Iris pigment epithelial cell (primary cell): ENCODE results near the gene ECT2L.
A peak's percentile ranks its signal among the peaks of the same experiment; 100 is the strongest.

Experiments used
- DNase-seq: peaks from one replicate; pipeline ENCODE4 v3.0.0-alpha.2; 2011; ENCODE audit warnings: low read depth

Gene ECT2L, protein sequence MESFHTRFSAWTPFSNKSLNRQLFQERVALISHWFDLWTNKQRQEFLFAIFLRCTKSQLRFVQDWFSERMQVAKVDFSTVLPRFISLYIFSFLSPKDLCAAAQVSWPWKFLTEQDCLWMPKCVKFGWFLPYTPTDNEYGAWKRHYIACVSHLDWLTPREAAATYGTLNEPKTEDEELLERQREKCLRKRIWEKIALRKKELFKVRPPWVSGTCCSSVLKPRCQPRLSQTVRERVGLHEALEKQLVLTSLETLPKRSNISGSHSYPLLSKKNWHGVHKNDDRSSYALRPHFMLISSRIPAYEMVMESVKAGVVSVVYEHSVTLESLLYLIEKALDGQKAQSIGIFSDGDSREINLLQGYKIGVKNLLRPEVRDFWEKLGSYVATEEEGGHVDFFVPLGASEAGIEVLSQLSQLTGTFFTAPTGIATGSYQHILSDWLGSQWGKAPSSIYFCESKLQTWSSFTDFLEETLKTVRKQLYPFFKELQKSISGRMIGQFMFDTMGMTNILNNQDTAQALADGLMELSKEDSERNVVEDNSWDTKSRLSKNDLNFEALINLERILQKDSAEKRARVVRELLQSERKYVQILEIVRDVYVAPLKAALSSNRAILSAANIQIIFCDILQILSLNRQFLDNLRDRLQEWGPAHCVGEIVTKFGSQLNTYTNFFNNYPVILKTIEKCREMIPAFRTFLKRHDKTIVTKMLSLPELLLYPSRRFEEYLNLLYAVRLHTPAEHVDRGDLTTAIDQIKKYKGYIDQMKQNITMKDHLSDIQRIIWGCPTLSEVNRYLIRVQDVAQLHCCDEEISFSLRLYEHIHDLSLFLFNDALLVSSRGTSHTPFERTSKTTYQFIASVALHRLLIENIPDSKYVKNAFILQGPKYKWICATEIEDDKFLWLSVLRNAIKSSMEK

DNA sequence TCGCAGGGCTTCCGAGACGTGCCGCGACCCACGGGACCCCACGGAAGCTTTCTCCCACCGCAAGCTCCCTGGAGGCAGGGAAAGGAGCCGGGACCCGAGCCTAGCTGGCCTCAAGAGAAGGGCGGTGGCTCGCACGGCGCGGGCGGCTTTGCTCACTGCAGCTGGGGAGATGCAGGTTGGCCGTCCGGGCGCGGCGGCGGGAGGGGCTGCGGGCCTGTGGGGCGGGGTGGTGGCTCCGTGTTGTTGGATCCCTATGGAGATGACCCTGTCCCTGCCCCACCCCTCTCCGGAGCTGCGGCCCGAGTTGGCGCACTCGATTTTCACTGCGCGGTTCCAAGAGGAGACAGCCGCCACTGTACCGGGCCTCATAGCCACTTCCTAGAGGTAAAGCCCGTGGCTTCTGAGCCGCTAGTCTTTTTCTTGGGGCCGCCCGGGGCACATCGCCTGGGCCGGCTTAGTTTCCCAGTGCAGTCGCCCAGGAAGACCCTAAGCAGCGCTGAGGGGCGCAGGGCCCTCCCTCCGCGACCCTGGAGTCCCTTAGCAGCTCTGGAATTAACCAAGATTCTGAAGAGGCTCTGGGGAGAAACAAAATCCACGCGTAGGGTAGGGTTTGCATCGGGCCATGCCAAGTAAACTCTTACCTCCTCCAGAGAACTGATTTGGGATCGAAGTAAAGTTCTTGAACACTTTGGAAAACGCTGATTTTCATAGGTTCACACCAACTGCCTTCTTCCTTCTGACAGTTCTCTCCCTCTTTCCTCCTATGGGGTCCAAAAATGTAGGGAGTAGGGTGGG lies at the start of gene ECT2L:
Gene ECT2L, plus strand, starts transcription at position 279 of the 795 bp plus-strand sequence. CDS start 17,188 bp downstream, outside the sequence.
- peak; percentile 51 for DNase-seq

DNA sequence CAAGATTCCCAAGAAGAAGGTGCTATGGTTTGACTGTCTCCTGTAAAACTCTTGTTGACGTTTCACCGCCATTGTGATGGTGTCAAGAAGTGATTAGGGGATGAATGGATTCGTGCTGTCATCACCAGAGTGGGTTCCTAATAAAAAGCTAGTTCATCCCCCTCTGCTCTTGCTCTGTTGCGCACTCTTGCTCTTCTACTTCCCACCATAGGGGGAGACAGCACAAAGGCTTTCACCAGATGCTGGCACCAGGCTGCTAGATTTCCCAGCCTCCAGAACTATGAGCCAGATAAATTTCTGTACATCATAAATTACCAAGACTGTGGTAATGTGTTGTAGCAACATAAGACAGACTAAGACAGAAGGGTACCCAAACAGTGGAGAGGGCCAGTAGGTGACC lies 43.9 kb upstream of the ECT2L start:
- no peak for DNase-seq

DNA sequence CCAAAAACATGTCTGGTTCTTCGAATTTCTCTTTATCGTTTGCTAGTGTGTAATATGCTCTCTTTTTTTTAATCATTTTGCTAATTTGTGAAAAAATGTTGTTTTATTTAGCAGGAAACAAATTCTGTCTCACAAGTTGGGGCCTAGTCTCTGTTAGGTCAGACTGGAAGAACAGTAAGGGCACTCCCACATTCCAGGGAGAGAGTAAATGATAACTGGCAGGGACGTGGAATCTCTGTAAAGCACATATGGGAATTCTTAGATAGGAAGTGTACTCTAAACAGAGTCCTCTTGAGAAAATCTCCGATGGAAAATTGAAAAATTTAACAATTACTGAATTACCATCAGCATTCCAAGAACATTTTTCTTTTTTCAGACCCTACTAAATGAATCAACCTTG lies 38.8 kb upstream of the ECT2L start:
- DNase-seq, result peak; percentile 18

DNA sequence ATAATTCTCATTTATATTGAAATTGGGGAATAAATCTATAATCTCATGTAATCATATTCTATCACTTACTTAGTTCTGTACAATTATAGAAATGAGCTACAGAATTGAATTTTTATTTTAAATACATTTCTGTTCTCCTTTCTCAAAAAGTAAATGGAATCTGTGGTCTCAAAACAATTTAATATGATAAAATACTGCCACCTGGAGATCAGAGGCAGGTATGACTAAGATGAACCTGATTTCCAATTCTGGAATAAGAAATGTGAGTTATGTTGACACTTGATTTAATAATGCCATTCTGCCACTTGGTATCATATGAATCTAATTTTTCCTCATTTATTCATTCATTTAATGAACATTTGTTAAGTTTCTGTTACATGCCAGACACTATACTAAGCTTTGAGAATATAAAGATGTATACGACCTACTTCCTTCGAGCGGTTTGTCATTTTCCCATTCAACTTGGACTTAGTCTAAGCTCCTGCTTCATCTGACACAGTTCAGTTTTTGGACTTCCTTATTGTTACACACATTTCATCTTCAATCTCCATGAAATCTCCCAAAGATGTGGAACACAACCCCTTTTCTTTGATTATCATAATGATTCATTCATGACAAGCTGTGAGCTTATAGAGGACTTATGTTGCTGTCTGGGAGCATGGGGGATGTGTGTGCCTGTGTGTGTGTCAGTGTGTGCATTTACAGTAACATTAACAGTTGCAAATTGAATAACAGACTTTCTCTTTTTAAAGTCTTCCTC lies 29.8 kb upstream of the ECT2L start:
- peak; percentile 54 for DNase-seq

DNA sequence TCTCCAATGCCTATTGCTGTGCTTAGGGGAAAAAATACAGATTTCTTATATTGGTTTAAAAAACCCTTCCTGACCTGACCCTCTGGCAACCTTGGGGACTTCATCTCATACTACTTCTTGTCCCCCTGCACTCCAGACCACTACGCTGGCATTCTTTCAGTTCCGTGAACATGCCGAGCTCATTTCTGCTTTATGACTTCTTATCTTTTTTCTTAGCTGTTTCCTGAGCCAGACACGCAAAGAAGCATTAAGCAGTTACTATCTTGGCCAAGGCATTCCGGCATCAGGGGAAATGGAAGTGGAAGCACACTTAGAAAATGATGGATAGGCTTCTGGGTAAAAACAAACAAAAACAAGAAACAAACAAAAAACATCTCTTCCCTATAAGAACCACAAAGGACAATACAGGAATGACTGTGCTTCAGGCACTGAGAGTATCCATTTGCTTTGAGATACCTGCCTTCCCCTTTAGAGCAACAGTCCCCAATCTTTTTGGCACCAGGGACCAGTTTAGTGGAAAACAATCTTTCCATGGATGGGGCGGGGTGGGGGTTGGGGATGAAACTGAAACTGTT lies 26.7 kb upstream of the ECT2L start:
- DNase-seq, result no peak

DNA sequence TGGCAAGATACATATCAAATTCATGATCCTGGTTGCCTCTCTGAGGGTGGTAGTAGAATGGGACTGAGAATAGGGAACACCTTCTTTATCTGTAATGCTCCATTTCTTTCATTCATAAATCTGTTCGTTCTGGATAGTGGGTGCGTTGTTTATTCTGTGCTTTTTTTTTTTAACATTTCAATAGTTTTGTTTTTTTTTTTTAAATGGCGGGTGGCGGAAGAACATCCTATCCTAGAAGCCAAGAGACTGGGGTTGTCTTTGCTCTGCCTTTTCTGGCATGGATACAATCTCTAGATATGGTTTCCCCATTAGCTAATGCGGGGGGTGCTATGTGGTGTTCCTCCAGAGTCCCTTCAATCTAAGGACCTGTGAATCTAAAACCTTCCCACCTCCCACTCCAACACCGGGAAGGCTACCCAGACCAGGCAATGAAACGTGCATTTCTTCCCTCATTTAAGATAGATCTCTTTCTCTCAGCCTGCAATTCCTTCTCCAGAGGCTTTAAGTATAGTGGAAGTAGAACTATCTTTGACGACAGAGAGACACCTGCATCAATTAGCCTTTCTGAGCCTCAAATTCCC lies 23.2 kb upstream of the ECT2L start:
- no peak for DNase-seq

DNA sequence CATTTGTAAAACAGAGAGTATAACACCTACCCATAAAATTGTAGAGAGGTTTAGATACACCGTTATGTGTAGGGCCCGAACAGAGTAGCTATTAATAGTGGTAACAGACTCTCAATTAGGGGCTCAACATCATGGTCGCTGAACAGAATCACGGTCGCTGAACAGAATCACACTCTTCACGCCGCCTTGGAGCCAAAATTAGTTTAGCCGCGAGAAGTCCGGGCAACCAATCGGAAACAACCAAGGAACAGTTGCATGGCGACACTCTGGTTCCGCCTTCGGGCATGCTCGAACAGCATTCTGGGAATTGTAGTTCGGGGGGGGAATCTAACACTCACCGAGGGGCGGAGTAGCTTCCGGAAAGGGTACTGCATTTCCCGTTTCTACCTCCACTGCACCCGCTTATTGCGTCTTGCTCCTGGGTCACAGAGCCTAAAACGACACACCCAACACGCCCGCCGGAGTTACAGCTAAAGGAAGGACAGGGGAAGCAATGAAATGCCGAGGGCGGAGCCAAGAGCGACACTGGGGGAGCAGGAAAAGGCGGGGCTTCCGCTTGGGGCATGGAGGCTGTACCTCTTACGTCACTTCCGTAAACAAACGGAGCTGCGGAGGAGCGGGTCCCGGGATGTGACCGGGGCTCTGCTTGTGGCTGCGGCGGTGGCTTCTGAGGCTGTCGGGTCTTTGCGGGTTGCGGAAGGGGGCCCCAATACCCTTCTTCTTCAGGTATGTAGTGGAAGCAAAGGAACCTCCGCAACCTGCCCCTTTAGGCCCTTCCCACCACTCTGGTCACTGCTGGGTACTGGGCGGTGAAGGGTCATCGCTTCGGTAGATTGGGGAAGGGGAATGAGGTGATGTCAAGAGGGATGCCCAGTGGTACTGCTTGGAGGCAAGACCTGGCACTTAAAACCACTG lies 22.5 kb upstream of the ECT2L start, which contains the start of gene CCDC28A:
Gene CCDC28A, plus strand, starts transcription at position 593 of the 915 bp plus-strand sequence. CDS start 2,352 bp downstream, outside the sequence.
- DNase-seq, result peak; percentile 94

DNA sequence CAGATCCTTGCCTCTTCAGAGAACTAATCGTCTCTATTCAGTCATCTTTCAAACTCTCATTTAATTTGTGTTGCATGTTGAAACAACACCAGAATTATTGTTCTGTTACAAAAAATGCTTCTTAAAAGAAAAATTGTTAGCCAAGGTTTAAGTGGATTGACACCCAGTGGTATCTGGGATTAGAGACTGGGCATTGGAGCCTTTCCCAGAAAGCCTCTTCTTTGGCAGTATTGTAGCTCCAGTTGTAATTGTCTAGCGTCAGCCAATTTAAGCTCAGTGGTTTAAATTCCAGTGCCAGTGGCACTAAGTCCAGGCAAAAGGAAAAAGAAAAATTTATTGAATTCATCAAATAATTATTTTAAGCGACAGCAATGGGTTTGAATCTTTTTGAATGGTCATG lies 21.5 kb upstream of the ECT2L start:
- DNase-seq, result no peak

DNA sequence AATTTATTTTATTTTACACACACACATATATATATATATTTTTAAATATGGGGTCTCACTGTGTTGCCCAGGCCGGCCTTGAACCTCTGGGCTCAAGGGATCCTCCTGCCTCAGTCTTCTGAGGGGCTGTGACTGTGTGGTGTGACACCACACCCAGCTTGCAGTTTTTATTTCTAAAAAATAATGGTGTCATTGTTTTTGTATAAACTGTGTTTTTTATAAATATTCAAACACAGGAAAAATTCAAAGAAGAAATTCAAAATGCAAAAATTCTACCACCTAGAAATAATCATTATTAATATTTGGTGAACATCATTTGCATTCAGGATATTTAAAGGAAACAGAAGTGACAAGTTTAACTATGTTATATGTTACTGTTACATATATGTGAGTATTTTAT lies 19.2 kb upstream of the ECT2L start:
- DNase-seq, result no peak

DNA sequence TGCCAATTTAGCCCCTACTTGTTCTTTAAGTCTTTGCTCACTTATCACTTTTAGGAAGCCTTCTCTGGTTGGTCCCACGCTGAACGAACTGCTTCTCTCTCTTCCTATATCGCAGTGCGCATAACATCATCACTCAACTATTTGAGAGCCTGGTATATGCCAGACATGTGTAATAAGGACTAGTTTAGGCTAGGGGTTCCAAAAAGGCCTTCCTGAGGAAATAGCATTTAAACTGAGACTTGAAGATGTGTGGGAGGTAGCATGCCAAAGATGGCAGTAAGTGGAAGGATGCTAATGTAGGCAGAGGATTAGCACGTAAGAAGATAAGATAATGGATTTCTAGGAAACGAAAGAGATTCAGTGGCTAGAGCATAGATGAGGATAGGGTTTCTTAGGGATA lies 17.6 kb upstream of the ECT2L start:
- DNase-seq, result no peak

DNA sequence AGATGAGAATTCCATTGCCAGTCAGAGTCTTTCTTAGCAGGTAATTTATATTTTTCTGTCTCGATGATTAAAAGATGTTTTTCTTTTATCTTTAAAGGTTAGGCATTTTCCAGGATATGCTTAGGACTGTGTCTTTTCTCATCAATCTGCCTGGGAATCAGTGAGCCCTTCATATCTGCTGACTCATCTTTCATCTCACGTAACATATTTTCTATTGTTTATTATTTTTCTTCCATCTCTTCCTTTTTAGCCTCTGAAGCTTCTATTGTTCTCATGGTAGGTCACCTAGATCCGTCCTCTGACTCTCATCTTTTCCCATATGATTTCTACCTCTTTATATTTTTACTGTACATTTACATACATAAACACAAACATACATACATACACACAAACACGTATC lies 13.6 kb upstream of the ECT2L start:
- DNase-seq, result peak; percentile 25

DNA sequence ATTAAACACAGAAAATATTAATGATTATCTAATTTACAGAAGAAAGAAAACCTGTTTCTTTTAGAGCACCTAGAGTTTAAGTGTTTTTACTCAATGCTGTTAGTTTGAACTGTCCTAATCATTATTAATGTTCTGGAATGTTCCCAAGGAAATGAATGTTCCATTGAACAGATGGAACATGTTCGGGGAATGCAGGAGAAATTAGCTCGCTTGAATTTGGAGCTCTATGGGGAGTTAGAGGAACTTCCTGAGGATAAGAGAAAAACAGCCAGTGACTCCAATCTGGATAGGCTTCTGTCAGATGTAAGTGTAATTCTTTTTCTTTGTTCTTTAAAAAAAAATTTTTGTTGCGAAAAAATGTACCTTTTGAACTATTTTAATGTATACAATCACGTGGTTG lies 10.8 kb upstream of the ECT2L start:
- no peak for DNase-seq

DNA sequence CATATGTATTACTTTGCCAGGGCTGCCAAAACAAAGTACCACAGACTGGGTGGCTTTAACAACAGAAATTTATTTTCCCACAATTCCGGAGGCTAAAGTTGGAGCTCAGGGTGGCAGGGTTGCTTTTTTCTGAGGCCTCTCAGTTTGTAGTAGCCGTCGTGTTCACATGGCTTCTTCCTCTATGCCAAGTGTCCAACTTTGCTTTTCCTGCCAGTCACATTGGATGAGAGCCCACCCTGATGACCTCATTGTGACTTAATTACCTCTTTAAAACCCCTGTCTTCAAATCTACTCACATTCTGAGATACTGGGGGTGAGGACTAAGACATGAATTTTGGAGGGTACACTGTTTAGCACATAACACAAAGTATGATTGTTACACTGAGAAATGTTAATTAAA lies 9.9 kb upstream of the ECT2L start:
- DNase-seq, result no peak

DNA sequence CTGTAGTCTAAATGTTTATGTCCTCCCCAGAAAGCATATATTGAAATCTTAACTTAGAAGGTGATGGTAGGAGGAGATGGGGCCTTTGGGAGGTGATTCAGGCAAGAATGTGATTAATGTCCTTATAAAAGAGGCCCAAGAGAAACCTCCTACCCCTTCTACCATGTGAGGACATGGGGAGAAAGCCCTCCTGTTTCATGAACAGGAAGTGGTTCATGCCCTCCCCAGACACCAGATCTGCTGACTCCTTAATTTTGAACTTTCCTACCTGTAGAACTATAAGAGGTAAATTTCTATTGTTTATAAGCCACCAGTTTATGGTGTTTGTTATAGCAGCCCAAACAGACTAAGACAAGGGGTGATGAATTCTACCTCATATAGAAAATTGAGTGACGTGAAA lies 8.7 kb upstream of the ECT2L start:
- DNase-seq, result no peak

DNA sequence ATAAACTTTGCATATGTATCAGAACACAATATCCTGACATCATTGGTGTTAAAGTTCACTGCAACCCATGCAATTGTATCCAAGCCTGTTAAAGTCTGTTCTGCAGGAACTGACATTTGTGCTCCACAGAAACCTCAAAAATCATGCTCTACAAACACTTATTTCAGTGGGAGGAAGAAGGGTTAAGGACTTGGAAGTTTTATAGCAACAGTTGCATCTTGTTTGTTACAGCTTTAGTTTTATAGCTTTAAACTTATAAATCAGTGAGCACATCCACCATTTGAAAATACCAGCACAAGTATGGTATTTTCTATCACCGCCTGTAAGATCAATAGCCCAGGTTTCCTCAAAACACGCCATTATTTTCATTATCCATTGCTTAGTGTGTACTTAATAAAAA lies 884 bp downstream of the ECT2L start:
- no peak for DNase-seq

DNA sequence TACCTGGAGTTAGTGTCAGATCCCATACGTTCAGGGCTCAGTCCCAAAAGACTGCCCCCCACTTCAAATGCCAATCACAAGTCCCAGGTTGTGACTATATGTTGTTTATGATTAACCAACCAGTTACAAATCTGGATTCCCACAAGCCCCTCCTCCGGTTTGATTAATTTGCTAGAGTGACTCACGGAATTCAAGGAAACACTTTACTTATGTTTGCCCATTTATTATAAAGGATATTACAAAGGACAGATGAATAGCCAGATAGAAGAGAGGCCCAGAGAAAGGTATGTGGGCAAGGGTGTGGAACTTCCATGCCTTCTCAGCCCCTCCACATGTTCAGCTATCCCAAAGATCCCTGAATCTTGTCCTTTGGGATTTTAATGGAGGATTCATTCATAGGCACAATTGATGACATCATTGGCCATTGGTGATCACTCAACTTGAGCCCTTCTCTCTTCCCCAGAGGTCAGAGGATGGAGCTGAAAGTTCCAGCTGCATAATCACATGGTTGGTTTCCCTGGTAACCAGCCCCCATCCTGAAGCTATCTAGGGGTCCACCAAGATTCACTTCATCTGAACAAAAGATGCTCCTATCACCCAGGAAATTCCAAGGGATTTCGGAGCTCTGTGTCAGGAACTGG lies 2.0 kb downstream of the ECT2L start:
- DNase-seq, result no peak

DNA sequence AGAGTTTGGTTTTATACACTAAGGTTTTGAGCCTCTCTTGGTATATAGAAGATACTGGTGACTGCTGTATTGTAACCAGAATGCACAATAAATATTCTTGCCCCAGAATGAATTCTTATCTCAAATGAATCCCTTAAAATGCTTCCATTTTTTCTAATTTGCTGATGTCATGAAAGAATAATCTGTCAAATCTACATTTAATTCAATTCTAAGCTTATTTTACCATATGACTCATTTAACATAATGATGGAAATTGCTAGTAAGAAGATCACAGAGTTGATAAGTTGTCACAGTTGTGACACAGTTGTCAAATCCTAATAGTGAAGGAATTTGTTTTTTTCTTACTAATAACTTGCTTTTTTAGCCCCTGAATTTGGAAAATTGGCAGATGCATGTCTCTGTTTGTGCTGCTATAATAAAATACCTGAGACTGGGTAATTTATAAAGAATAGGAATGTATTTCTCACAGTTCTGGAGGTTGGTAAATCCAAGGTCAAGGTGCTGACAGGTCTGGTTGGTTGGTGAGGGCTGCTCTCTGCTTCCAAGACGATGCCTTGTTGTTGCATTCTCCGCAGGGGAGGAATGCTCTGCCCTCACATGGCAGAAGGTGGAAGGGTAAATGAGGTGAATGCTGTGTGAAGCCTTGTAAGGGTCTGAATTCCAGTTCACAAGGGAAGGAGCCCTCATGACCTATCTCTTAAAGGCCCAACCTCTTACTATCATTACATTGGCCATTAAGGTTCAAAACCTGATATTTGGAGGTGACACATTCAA lies 4.7 kb downstream of the ECT2L start:
- DNase-seq, result no peak

DNA sequence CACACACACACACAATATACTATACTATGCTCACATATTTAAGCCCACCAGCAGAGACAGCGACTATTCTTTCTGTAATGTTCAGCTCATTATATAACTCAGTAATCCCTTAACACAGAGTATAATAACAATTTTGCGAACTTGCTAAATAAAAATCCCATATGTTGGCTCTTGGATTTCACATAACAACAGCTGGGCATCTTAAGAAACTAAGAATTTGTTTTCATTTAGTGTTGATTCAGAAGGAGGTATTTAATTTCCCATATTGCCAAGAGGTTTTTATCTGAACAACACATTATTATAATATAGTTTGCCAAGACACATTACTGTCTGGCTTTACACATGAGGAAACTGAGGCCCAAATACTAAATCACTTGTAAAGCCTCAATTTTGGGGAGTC lies 7.4 kb downstream of the ECT2L start:
- no peak for DNase-seq
